ENCODE results near the gene RAD51B. TPM values are rescaled to one million over a fixed set of nuclear protein-coding genes. Genes with fewer than 3 reads are reported as not detected.

The RAD51B gene
- total RNA-seq, 1 experiment from 2014 or later = 16.7 TPM

DNA sequence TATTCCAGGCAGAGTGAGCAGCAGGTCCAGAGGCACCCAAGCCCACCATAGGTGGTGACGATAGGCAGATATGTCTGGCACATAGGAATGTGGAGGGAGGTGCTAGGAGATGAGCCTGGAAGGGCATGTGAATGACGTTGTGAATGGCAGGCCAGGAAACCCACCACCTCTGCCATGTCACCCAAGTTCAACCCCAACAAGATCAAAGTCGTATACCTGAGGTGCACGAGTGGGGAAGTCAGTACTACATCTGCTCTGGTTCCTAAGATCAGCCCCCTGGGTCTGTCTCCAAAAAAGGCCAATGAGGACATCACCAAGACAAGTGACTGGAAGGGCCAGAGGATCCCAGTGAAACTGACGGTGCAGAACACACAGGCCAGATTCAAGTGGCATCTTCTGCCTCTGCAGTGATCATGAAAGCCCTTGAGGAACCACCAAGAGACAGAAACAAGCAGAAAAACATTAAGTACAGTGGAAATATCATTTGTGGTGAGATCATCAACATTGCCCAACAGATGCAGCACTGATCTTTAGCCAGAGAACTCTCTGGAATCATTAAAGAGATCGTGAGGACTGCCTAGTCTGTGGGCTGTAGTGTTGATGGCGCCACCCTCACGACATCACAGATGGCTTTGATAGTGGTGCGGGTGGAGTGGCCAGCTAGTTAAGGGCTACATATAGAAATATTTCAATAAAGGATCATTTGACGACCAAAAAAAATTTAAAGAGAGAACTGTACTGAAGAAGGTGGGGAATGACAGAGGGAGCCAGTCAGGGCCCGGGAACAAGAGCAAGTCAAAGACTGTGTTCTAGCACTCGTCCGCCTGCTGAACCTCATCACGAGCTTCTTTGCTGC lies 873.6 kb downstream of the RAD51B start:
- Histone ChIP-seq H2BK120ac (ENCODE audit: low read depth, low read length, poor library complexity, severe bottlenecking) (no peak overlapping the region), H3K27ac (ENCODE audit: insufficient read length, low read depth, low read length) (no peak overlapping the region), H3K27me3 (ENCODE audit: insufficient read depth, low read length) (no peaks in the 10 kb centered on the region), H3K4me1 (ENCODE audit: insufficient read depth, low read length) (no peaks in the 10 kb centered on the region), H2BK15ac (ENCODE audit: low read depth, low read length) (no peak overlapping the region), H4K5ac (ENCODE audit: insufficient read length, low read depth, low read length) (no peak overlapping the region), H4K20me1 (ENCODE audit: control insufficient read depth, insufficient read depth, insufficient read length) (no peaks in the 10 kb centered on the region), H4K8ac (replicated peaks; ENCODE audit: insufficient read length, low read depth, low read length) (no peak overlapping the region), H3K23me2 (ENCODE audit: insufficient read length, low read depth, low read length, poor library complexity, severe bottlenecking) (no peaks in the 10 kb centered on the region), H2BK20ac (ENCODE audit: low read depth, low read length, poor library complexity, severe bottlenecking) (no peak overlapping the region), H3K4ac (ENCODE audit: low read depth, low read length) (no peak overlapping the region), H3K56ac (ENCODE audit: insufficient read length, low read depth, low read length) (no peak overlapping the region), H2AK5ac (ENCODE audit: insufficient read length, low read length) (no peak overlapping the region), H2AFZ (ENCODE audit: low read length) (no peak overlapping the region), H3K18ac (ENCODE audit: insufficient read length, low read depth, low read length) (no peak overlapping the region), H3K14ac (ENCODE audit: insufficient read depth, low read length) (no peak overlapping the region), H3K9ac (ENCODE audit: extremely low read depth, insufficient read length, low read length) (no peak overlapping the region), H4K91ac (ENCODE audit: insufficient read length, low read depth, low read length) (no peak overlapping the region), H3K9me3 (ENCODE audit: control insufficient read depth, low read depth, low read length) (no peaks in the 10 kb centered on the region), H3K4me2 (ENCODE audit: insufficient read depth, insufficient read length, low read length) (no peak overlapping the region), H3K79me2 (ENCODE audit: insufficient read depth, low read length) (no peaks in the 10 kb centered on the region), H3K23ac (ENCODE audit: insufficient read length, low read depth, low read length) (no peak overlapping the region), H3T11ph (ENCODE audit: low read length) (no peak overlapping the region), H2BK12ac (ENCODE audit: insufficient read length, low read depth, low read length) (no peak overlapping the region), H2BK5ac (ENCODE audit: insufficient read length, low read length) (no peak overlapping the region), H3K79me1 (ENCODE audit: insufficient read depth, low read depth, low read length, poor library complexity, severe bottlenecking) (no peaks in the 10 kb centered on the region)
- TF ChIP-seq, protein P1, sequence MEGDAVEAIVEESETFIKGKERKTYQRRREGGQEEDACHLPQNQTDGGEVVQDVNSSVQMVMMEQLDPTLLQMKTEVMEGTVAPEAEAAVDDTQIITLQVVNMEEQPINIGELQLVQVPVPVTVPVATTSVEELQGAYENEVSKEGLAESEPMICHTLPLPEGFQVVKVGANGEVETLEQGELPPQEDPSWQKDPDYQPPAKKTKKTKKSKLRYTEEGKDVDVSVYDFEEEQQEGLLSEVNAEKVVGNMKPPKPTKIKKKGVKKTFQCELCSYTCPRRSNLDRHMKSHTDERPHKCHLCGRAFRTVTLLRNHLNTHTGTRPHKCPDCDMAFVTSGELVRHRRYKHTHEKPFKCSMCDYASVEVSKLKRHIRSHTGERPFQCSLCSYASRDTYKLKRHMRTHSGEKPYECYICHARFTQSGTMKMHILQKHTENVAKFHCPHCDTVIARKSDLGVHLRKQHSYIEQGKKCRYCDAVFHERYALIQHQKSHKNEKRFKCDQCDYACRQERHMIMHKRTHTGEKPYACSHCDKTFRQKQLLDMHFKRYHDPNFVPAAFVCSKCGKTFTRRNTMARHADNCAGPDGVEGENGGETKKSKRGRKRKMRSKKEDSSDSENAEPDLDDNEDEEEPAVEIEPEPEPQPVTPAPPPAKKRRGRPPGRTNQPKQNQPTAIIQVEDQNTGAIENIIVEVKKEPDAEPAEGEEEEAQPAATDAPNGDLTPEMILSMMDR (conservative IDR thresholded peaks at IDR 0.05) = no peak
- H3K4me1 Mint-ChIP-seq = peaks cover 26 to 38% of the 10 kb centered on the region in 2 experiments
- peaks cover 34% of the 10 kb centered on the region for H3K27me3 Mint-ChIP-seq (ENCODE audit: low read depth)
- H3K36me3 Mint-ChIP-seq (ENCODE audit: insufficient read depth in 1 of 3, low read depth in 3 of 3) = no peaks in the 10 kb centered on the region
- no peak overlapping the region for H3K4me3 Mint-ChIP-seq
- no peak for DNase-seq
- no peaks in the 10 kb centered on the region; a peak in 1 of 5 replicates for H3K9me3 Mint-ChIP-seq
- no peak overlapping the region for H3K27ac Mint-ChIP-seq
- WGBS (ENCODE audit: extremely low coverage, insufficient read length, low lambda C conversion rate) = no CpG with 5 or more reads among the region's 14 CpGs
